ENCODE results near the gene GRIN2A.

Gene GRIN2A

GRCh38 chr16:9970244-9970643 is 212.0 kb downstream of the GRIN2A start:
- no peak overlapping the region for H3K4me3 ChIP-seq (replicated peaks; ENCODE audit: low read depth, low read length)
- no peak for TF ChIP-seq CTCF (IDR thresholded peaks at IDR 0.05; ENCODE audit: low read depth, low read length, missing control alignments)
- no peak for DNase-seq (ENCODE audit: extremely low read depth, low read depth)

DNA sequence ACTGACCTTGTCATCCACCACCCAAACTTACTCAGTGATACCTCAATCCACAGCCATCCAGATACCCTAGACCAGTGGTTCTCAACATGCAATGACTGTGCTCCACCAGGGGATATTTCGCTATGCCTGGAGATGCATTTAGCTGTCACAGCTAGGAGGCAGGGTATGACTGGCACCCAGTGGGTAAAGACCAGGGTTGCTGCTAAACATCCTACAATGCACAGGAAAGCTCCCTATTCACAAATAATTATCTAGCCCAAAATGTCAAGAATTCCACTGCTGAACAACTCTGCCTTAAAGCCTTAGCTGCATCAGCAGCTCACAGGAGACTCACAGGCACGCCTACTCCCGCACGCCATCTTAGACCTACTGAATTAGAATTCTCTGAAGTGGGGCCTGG is 212.6 kb downstream of the GRIN2A start:
- DNase-seq (ENCODE audit: extremely low read depth, low read depth): no peak
- no peak for TF ChIP-seq CTCF (IDR thresholded peaks at IDR 0.05; ENCODE audit: low read depth, low read length, missing control alignments)
- no peak overlapping the region for H3K4me3 ChIP-seq (replicated peaks; ENCODE audit: low read depth, low read length)

GRCh38 chr16:9966569-9967157 is 215.6 kb downstream of the GRIN2A start:
- DNase-seq (ENCODE audit: extremely low read depth, low read depth): no peak
- H3K4me3 ChIP-seq (replicated peaks; ENCODE audit: low read depth, low read length): no peak overlapping the region
- TF ChIP-seq CTCF (IDR thresholded peaks at IDR 0.05; ENCODE audit: low read depth, low read length, missing control alignments): no peak

DNA sequence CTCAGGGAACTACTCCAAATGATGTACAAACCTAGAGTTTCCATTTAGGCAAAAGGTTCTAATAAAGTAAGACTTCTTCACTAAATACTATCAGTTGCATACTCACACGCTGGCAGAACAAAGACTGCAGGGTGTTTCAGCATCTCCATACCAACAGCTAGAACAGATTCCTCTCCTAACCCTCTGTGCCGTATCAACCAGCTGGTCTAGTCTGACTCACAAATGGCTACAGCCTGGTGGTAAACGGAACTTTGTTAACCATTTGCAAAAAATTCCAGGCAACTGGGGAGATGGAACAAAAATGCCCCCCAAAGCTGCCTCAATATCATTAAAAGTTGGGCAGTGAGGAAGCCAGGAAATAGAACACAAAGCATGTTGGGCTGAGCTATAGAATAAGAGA is 217.1 kb downstream of the GRIN2A start:
- DNase-seq (ENCODE audit: extremely low read depth, low read depth): no peak
- H3K4me3 ChIP-seq (replicated peaks; ENCODE audit: low read depth, low read length): no peak overlapping the region
- no peak for TF ChIP-seq CTCF (IDR thresholded peaks at IDR 0.05; ENCODE audit: low read depth, low read length, missing control alignments)

- no peak overlapping the region for H3K4me3 ChIP-seq (replicated peaks; ENCODE audit: low read depth, low read length)
- DNase-seq (ENCODE audit: extremely low read depth, low read depth): no peak
- TF ChIP-seq CTCF (IDR thresholded peaks at IDR 0.05; ENCODE audit: low read depth, low read length, missing control alignments): no peak
Observed at GRCh38 chr16:9964426-9964825, 217.8 kb downstream of the GRIN2A start.

- DNase-seq (ENCODE audit: extremely low read depth, low read depth): no peak
- no peak overlapping the region for H3K4me3 ChIP-seq (replicated peaks; ENCODE audit: low read depth, low read length)
- TF ChIP-seq CTCF (IDR thresholded peaks at IDR 0.05; ENCODE audit: low read depth, low read length, missing control alignments): no peak
Observed at GRCh38 chr16:9957433-9957832, 224.8 kb downstream of the GRIN2A start.

DNA sequence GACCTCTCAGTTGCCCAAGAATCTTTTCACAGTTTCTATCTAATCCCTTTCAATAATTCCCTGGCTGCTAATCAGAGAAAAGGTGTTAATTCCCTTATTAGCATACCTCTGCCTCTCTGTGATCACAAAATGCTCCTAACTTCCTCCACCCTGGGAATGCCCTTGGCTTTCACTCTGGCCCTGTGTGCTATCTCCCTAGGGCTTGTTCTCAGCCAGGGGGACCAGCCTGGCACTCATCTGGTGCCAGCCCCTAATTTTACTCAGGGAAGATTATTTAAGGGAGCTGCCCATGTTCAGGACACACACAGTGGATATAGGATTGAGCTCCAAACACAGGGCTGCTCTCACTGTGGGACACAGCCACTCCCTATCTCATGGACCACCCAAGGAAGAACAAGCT is 225.2 kb downstream of the GRIN2A start:
- no peak overlapping the region for H3K4me3 ChIP-seq (replicated peaks; ENCODE audit: low read depth, low read length)
- DNase-seq (ENCODE audit: extremely low read depth, low read depth): no peak

More for the DNA sequence above, 225.2 kb downstream of the GRIN2A start:
- TF ChIP-seq CTCF (IDR thresholded peaks at IDR 0.05; ENCODE audit: low read depth, low read length, missing control alignments): no peak
